GM06990 (cell line): ENCODE data around the gene NME3.

Experiments used
- DNase-seq: peaks from one replicate; pipeline ENCODE4 v3.0.0-alpha.2; 2011; ENCODE audit not compliant: insufficient read length; ENCODE audit errors: extremely low read depth
- H3K27me3 ChIP-seq: replicated peaks from 2 replicates; pipeline ENCODE4 v1.6.0; 2011; ENCODE audit warnings: low read length; ENCODE audit not compliant: control insufficient read depth, insufficient read depth
- H3K36me3 ChIP-seq: 2 replicates; pipeline ENCODE4 v1.5.1; 2011; ENCODE audit warnings: low read length; ENCODE audit not compliant: control insufficient read depth, insufficient read depth
- H3K4me3 ChIP-seq: replicated peaks from 2 replicates; pipeline ENCODE4 v1.5.1; 2011; ENCODE audit warnings: low read depth, mild to moderate bottlenecking, control low read depth, low read length
- TF ChIP-seq, protein P1 (sequence below): IDR thresholded peaks from 2 replicates; pipeline ENCODE4 v1.5.1; 2011; ENCODE audit warnings: low read length, control low read depth, mild to moderate bottlenecking, inconsistent platforms; ENCODE audit not compliant: insufficient read depth, poor library complexity, severe bottlenecking

NME3 gene

DNA sequence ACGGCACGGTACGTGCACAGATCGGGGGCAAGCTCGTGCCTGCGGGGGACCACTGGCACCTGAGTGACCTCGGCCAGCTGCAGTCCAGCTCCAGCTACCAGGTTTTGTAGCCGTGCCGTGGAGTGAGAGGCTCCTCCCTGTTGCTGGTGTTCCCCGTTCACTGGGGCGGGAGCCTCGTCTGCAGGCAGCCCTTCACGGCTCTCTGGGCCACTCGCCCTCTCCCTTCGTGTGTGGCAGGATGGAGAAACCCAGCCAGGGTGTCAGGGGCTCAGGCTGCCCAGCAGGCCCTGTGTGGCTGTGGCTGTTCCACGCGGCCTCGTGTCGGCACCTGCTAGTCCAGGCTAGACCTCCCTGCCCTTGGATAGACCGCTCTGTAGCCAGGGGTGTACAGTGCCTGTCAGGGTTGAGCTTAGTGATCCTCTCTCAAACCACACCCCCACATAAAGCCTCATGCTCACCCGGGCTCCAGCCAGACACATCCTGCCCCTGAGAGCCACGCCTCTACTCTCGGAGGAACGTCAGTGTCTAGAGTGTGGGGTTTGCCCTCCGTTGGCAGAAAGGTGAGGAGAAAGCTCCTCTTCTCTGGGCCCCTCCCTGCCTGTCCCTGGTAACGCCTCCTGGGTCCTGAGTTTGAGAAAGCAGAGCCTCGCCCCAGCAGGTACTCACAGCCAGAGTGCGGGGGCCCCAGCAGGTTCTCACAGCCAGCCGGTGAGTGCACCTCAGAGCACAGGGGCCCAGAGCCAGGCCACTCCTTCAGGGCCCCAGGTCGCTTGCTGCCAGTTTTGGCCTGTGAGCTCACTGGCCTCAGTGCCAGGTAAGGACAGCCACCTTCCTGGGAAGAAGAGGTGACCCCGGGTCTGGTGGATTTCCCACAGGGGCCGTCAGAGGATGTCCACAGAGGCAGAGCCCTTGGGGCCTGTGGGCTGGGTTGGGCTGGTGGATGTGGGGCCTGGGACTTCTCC is 27.7 kb downstream of the NME3 start:
- H3K4me3 ChIP-seq, result no peak overlapping the region
- H3K27me3 ChIP-seq, result no peaks in the 10 kb centered on the region
- H3K36me3 ChIP-seq, result peaks cover 23% of the 10 kb centered on the region
- no peak for DNase-seq
- TF ChIP-seq, protein P1, sequence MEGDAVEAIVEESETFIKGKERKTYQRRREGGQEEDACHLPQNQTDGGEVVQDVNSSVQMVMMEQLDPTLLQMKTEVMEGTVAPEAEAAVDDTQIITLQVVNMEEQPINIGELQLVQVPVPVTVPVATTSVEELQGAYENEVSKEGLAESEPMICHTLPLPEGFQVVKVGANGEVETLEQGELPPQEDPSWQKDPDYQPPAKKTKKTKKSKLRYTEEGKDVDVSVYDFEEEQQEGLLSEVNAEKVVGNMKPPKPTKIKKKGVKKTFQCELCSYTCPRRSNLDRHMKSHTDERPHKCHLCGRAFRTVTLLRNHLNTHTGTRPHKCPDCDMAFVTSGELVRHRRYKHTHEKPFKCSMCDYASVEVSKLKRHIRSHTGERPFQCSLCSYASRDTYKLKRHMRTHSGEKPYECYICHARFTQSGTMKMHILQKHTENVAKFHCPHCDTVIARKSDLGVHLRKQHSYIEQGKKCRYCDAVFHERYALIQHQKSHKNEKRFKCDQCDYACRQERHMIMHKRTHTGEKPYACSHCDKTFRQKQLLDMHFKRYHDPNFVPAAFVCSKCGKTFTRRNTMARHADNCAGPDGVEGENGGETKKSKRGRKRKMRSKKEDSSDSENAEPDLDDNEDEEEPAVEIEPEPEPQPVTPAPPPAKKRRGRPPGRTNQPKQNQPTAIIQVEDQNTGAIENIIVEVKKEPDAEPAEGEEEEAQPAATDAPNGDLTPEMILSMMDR, result no peak

DNA sequence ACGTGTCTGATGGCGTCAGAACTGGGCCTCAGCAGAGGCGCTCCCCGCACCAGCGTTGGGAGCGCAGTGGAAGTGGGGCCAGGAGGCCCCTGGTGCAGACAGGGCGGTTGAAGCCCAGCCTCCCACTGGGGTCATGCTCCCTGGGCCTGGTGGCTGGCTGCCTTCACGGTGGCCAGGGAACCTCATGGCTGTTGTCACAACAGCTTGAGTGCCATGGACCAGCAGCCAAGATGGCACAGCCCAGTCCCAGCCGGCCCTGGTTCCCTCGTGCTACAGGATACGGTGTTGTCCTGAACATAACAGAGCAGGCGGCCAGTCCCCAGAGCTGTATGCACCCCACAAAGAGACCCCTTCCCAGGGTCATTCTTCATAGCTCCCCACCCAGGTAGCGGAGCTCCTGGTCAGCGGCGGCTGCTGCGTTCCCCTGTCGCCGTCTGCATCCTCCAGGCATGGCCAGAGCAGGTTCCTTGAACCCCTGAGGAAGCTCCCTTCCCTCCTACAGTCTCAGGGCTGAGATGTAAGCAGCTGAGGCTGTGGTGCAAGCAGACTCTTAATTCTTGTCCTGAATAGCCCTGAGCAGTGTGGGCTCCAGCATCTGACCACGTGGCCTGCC is 29.7 kb downstream of the NME3 start:
- DNase-seq, result no peak
- TF ChIP-seq, protein P1, result no peak
- H3K36me3 ChIP-seq, result peaks cover 14% of the 10 kb centered on the region
- no peak overlapping the region for H3K4me3 ChIP-seq
- no peaks in the 10 kb centered on the region for H3K27me3 ChIP-seq

DNA sequence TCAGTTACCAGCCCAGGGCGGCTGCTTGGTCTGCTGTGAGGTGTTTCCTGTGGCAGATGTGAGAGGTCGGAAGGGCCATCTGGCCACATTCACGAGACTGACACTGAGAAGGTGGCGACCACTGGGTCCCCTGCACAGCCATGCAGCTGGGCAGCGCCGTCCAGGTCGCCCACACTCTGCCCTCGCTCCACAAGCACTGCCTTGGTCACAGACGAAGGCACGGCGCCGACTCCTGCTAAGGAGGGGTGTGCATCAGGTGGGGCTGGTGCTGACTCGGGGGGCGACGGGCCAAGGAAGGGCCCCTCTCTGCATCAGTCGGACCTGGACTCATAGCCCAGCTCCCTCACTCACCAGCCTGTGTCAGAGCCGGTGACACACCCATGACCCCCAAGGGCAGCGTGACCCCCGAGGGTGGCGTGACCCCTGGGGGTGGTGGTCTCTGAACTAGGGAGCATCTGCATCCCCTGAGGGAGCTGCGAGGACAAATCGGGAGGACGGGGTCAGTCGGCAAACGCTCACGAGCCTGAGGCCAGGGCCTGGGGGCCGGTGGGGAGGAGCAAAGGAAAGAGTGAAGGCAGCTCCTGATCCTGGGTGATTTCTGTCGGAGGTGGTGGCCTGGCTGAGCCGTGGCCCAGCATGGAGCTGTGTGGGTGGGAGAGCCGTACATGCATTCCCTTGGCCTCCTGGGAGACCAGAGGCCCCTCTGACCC is 30.4 kb downstream of the NME3 start:
- TF ChIP-seq, protein P1, result no peak
- no peak overlapping the region for H3K4me3 ChIP-seq
- no peak for DNase-seq
- H3K36me3 ChIP-seq, result peaks cover 14% of the 10 kb centered on the region
- H3K27me3 ChIP-seq, result no peaks in the 10 kb centered on the region

DNA sequence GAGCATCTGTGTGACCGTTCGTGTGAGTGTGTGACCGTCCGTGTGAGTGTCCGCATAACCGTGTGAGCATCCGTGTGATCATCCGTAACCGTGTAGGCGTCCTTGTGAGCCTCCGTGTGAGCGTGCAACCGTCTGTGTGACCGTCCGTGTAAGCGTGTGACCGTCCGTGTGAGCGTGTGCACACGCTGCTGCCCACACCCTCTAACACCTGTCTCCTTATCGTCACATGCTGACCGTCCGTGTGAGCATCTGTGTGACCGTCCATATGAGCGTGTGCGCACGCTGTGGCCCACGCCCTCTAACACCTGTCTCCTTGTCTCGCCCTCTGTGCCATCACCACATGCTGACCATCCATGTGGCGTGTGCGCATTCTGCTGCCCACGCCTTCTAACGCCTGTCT is 31.1 kb downstream of the NME3 start:
- no peaks in the 10 kb centered on the region for H3K27me3 ChIP-seq
- TF ChIP-seq, protein P1, result no peak
- H3K4me3 ChIP-seq, result no peak overlapping the region
- peaks cover 14% of the 10 kb centered on the region for H3K36me3 ChIP-seq
- no peak for DNase-seq

DNA sequence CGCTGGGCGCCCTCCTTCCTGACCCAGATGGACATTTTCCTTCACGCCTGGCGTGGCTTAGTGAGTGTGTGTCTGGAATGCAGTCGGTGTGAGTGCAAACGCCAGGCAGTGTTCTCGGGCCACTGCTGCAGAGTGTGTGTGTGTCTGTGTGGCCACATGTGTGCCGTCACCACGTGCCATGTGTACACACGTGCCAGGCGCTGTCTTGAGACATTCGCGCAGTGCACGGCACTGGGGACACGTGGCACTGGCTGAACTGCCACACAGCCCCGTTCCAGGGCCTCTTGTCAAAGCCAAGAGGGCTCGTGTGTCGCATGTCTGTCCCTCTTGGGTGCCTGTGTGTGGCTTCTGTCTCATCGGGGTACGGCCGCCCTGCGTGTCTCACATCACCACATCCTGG is 36.5 kb downstream of the NME3 start:
- Histone ChIP-seq H3K27me3 (no peaks in the 10 kb centered on the region), H3K4me3 (no peak overlapping the region), H3K36me3 (peaks cover 26% of the 10 kb centered on the region)
- DNase-seq, result no peak
- TF ChIP-seq, protein P1, result no peak
